Measurements from ENCODE around the gene MACO1. TPM values are rescaled to one million over a fixed set of nuclear protein-coding genes. Genes with fewer than 3 reads are reported as not detected.
"Not testable (repeated sequence)": the region's sequence is repeated elsewhere in the genome, so short reads cannot be mapped to it uniquely, and the experiment has no call there.

Gene MACO1
- total and polyA plus RNA-seq, 2 of the 13 experiments (the other 11 are each of a cell fraction or from before 2014, with no cell fraction given) = 9.7 to 17.0 TPM

DNA sequence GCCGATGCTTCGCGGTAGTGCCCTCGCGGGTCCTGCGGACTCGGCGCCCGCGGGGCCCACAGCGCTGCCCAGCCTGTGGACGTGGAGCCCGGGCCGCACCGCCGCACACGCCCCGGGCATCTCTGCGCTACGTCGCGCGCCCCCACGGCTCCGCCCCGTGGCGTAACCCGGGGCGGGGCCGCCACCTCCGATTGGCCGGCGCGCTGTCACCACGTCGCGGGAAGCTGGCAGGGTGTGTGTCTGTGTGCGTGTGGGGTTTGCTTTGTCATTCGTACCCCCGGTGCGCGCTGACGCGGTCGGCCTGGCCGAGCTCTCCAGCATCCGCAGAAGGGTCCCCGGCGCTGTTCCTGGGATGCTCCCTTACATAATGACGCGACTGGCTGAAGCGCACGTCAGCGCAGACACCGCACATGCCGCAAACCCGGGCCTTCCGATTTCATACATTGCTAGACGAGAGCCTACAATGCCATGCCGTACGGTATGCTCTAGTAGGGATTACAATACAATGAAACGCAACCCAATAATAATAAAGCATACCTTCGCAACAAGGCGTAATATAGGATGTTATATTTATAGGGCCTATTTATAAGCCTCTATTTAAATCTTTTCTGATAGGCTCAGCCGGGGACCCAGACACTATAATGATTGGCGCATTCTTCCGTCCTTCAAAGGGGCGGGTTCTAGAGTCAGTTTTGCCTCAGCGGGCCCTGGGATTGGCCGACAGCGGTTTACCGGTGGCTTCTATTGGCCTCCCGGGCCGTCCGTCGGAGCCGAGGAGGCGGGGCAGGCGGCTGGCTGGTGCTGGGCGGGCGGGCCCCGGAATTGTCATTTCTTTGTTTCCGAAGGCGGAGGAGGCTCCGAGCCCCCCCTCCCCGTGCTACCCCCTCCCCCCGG is at the start of gene MACO1 (continued):
- TF ChIP-seq ZNF350 (CRISPR knock-in tag; IDR thresholded peaks at IDR 0.05; ENCODE audit: borderline replicate concordance, low read depth) = peak; percentile 25; the same call in 1 of the 2 replicates
- TF ChIP-seq, protein P1, sequence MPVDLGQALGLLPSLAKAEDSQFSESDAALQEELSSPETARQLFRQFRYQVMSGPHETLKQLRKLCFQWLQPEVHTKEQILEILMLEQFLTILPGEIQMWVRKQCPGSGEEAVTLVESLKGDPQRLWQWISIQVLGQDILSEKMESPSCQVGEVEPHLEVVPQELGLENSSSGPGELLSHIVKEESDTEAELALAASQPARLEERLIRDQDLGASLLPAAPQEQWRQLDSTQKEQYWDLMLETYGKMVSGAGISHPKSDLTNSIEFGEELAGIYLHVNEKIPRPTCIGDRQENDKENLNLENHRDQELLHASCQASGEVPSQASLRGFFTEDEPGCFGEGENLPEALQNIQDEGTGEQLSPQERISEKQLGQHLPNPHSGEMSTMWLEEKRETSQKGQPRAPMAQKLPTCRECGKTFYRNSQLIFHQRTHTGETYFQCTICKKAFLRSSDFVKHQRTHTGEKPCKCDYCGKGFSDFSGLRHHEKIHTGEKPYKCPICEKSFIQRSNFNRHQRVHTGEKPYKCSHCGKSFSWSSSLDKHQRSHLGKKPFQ (CRISPR knock-in tag; IDR thresholded peaks at IDR 0.05; ENCODE audit: insufficient replicate concordance) = no peak
- TF ChIP-seq, protein P2, sequence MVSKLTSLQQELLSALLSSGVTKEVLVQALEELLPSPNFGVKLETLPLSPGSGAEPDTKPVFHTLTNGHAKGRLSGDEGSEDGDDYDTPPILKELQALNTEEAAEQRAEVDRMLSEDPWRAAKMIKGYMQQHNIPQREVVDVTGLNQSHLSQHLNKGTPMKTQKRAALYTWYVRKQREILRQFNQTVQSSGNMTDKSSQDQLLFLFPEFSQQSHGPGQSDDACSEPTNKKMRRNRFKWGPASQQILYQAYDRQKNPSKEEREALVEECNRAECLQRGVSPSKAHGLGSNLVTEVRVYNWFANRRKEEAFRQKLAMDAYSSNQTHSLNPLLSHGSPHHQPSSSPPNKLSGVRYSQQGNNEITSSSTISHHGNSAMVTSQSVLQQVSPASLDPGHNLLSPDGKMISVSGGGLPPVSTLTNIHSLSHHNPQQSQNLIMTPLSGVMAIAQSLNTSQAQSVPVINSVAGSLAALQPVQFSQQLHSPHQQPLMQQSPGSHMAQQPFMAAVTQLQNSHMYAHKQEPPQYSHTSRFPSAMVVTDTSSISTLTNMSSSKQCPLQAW (CRISPR knock-in tag; IDR thresholded peaks at IDR 0.05) = 0 out of 2 replicates have a peak, but pooled peaks have one; percentile 15
- TF ChIP-seq KAT7 (CRISPR knock-in tag; IDR thresholded peaks at IDR 0.05; ENCODE audit: borderline replicate concordance) = peak; percentile 28; the same call in 1 of the 2 replicates

DNA sequence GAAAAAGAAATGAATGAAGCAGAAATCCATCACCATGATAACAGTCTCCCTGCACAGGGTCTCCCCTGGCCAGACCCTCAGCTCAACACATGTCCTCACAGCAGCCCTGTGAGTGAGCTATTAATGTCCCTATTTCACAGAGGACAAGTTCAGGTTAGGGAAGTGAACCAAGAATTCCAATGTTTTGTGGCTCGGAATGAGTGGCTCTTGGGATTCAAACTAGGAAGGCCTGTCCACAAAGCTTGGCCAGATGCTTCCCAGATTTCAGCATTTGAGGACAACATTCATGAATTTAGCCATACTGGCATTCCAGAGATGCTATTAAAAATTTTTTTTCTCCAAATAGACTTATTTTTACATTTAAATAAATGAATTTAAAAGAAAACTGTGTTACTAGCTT is 48.2 kb upstream of the MACO1 start:
- WGBS (ENCODE audit: low lambda C conversion rate) = 33% methylated on average over 1 of the region's 1 CpG
- H3K27me3 ChIP-seq (ENCODE audit: control insufficient read depth in 1 of 2, insufficient read depth in 2 of 2, low read length in 2 of 2); H3K4me2 ChIP-seq (ENCODE audit: low read depth, low read length); H3K79me2 ChIP-seq (ENCODE audit: insufficient read depth, low read length); DNase-seq (ENCODE audit: low spot score); H3K9me3 ChIP-seq (ENCODE audit: low read length); H4K20me1 ChIP-seq (ENCODE audit: insufficient read depth, low read length); in situ Hi-C loops (cut with HindIII; ENCODE audit: extremely low pct_ligation_motif_present, low pct_unique_long_range_greater_than_20kb); CTCF ChIA-PET (ENCODE audit: low intra/inter-chr PET ratio, low total read pairs); H3K27ac ChIP-seq (ENCODE audit: extremely low read length, insufficient read depth, low read length); H2AFZ ChIP-seq (ENCODE audit: low read length); intact Hi-C loops (cut with micrococcal nuclease; ENCODE audit: unreplicated experiment); POLR2A ChIA-PET; H3K36me3 ChIP-seq (replicated peaks in 1 of 2; ENCODE audit: control insufficient read depth in 1 of 2, insufficient read depth in 2 of 2, low read length in 2 of 2); ATAC-seq; FAIRE-seq; H3K4me3 ChIP-seq (replicated peaks in 1 of 3; ENCODE audit: insufficient read depth in 1 of 3, low read depth in 2 of 3, low read length in 3 of 3); H3K4me1 ChIP-seq (ENCODE audit: insufficient read depth, low read length); H3K9ac ChIP-seq (ENCODE audit: insufficient read depth, low read depth, low read length); BruUV-seq (replicated peaks): not testable (repeated sequence)

DNA sequence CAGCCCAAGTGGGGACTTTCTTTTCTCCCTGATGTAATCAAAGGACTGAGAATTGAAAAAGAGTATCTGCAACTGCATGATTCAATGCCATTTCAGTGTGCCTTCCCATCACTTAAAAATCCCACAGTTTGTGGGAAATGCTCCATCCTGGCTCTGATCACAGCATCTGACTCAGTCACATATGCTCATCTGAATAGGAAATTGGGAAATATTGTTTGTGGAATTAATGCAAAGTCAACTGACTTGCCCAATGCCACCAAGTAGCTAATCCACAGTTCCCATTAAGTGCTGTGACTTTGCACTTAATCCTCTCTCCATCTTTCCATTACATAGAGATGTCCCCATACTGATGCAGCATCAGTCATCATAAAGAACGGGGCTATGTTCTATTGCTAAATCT is 47.6 kb upstream of the MACO1 start:
- H3K4me2 ChIP-seq (ENCODE audit: low read depth, low read length); H3K27me3 ChIP-seq (ENCODE audit: control insufficient read depth in 1 of 2, insufficient read depth in 2 of 2, low read length in 2 of 2); H3K9me3 ChIP-seq (ENCODE audit: low read length); POLR2A ChIA-PET; H2AFZ ChIP-seq (ENCODE audit: low read length); H3K9ac ChIP-seq (ENCODE audit: insufficient read depth, low read depth, low read length); H4K20me1 ChIP-seq (ENCODE audit: insufficient read depth, low read length); H3K4me1 ChIP-seq (ENCODE audit: insufficient read depth, low read length); BruUV-seq (replicated peaks); FAIRE-seq; H3K36me3 ChIP-seq (replicated peaks in 1 of 2; ENCODE audit: control insufficient read depth in 1 of 2, insufficient read depth in 2 of 2, low read length in 2 of 2); H3K79me2 ChIP-seq (ENCODE audit: insufficient read depth, low read length); ATAC-seq; DNase-seq (ENCODE audit: low spot score); intact Hi-C loops (cut with micrococcal nuclease; ENCODE audit: unreplicated experiment); CTCF ChIA-PET (ENCODE audit: low intra/inter-chr PET ratio, low total read pairs); H3K4me3 ChIP-seq (replicated peaks in 1 of 3; ENCODE audit: insufficient read depth in 1 of 3, low read depth in 2 of 3, low read length in 3 of 3); in situ Hi-C loops (cut with HindIII; ENCODE audit: extremely low pct_ligation_motif_present, low pct_unique_long_range_greater_than_20kb); H3K27ac ChIP-seq (ENCODE audit: extremely low read length, insufficient read depth, low read length): not testable (repeated sequence)
- WGBS (ENCODE audit: low lambda C conversion rate) = 5% methylated on average over 1 of the region's 1 CpG

DNA sequence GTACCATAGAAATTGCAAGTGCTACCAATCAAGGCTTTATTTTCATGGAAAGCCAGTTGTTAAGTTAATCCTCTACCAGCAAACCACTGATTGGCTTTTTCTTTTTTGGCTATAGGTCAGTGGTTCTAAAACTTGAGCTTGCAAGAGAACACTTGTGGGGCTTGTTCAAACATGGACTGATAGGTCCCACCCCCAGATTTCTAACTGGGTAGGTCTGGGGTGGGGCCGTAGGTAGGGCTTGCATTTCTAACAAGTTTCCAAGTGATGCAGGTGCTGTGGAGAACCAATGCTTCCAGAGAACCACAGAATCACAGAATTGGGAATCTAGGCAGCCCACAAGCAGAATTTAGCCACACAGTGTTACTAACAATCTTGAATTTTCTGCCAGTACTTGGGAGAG is 46.8 kb upstream of the MACO1 start:
- H2AFZ ChIP-seq (ENCODE audit: low read length); CTCF ChIA-PET (ENCODE audit: low intra/inter-chr PET ratio, low total read pairs); ATAC-seq; DNase-seq (ENCODE audit: low spot score); H4K20me1 ChIP-seq (ENCODE audit: insufficient read depth, low read length); H3K4me3 ChIP-seq (replicated peaks in 1 of 3; ENCODE audit: insufficient read depth in 1 of 3, low read depth in 2 of 3, low read length in 3 of 3); BruUV-seq (replicated peaks); H3K27ac ChIP-seq (ENCODE audit: extremely low read length, insufficient read depth, low read length); intact Hi-C loops (cut with micrococcal nuclease; ENCODE audit: unreplicated experiment); H3K4me1 ChIP-seq (ENCODE audit: insufficient read depth, low read length); H3K36me3 ChIP-seq (replicated peaks in 1 of 2; ENCODE audit: control insufficient read depth in 1 of 2, insufficient read depth in 2 of 2, low read length in 2 of 2); FAIRE-seq; in situ Hi-C loops (cut with HindIII; ENCODE audit: extremely low pct_ligation_motif_present, low pct_unique_long_range_greater_than_20kb); H3K27me3 ChIP-seq (ENCODE audit: control insufficient read depth in 1 of 2, insufficient read depth in 2 of 2, low read length in 2 of 2); H3K9ac ChIP-seq (ENCODE audit: insufficient read depth, low read depth, low read length); POLR2A ChIA-PET; H3K9me3 ChIP-seq (ENCODE audit: low read length); H3K4me2 ChIP-seq (ENCODE audit: low read depth, low read length); H3K79me2 ChIP-seq (ENCODE audit: insufficient read depth, low read length): not testable (repeated sequence)
- no CpG with 5 or more reads among the region's 1 CpG for WGBS (ENCODE audit: low lambda C conversion rate)

All from HepG2 (cell line).